Esophagus squamous epithelium (tissue), 5 donors: ENCODE results near the gene PLPPR2. TPM values are rescaled to one million over a fixed set of nuclear protein-coding genes. Genes with fewer than 3 reads are reported as not detected.
"Not testable (repeated sequence)": the region's sequence is repeated elsewhere in the genome, so short reads cannot be mapped to it uniquely, and the experiment has no call there.

Experiments used
- DNase-seq: peaks from one replicate; lab custom pipeline; 2025; lab: John Stamatoyannopoulos, UW
- H3K27ac ChIP-seq, 4 donors: fragments of 200-600 bp; sonication (generic); one replicate each; pipeline ENCODE4 v1.5.1; 2016 to 2019; ENCODE audit warnings: mild to moderate bottlenecking in 1 of 4
- H3K27me3 ChIP-seq, 4 donors: fragments of 200-600 bp; sonication (generic); 1 replicate in 3 of 4; 2 replicates in 1 of 4; pipeline versions ENCODE4 v1.5.1 to v1.6.0; 2017 to 2021; ENCODE audit warnings: antibody characterized with exemption in 1 of 4
- H3K36me3 ChIP-seq, 3 donors: fragments of 200-600 bp; sonication (generic); one replicate each; pipeline ENCODE4 v1.5.1; 2016 to 2019
- H3K4me1 ChIP-seq, 3 donors: fragments of 200-600 bp; sonication (generic); one replicate each; pipeline ENCODE4 v1.5.1; 2017 to 2019
- H3K4me3 ChIP-seq, 4 donors: fragments of 200-600 bp; sonication (generic); 1 replicate in 3 of 4; 2 replicates in 1 of 4; pipeline ENCODE4 v1.5.1; 2016 to 2019; ENCODE audit warnings: mild to moderate bottlenecking in 2 of 4, moderate library complexity in 1 of 4
- H3K9me3 ChIP-seq, 3 donors: fragments of 200-600 bp; sonication (generic); one replicate each; pipeline ENCODE4 v1.5.1; 2016 to 2019
- CTCF ChIP-seq, 6 experiments: fragments of 450-650 bp in 4 of 6; fragments of 200-600 bp in 2 of 6; sonication (generic) in 2 of 6; IDR thresholded peaks; one replicate each; pipeline ENCODE4 v1.5.1; 2016 to 2019; ENCODE audit warnings: antibody characterized with exemption in 6 of 6, mild to moderate bottlenecking in 4 of 6, moderate library complexity in 4 of 6
- POLR2A ChIP-seq, 4 donors: fragments of 450-650 bp; IDR thresholded peaks; one replicate each; pipeline ENCODE4 v1.6.1; 2017; ENCODE audit warnings: antibody characterized with exemption in 4 of 4, mild to moderate bottlenecking in 4 of 4, moderate library complexity in 3 of 4
- WGBS, 2 donors: methylation state at CpG; one replicate each; pipeline ENCODE4 v1.1.5; 2018; 5-methylcytosine and 5-hydroxymethylcytosine counted together
- intact Hi-C: fragments of 100-400 bp; cut with DNase I; formaldehyde crosslinking; loops from one replicate; pipeline ENCODE4 v1.15.0; 2022
- total RNA-seq, 4 donors: library from RNA; depleted of rRNA; stranded (reverse); fragments of >200 nt; gene quantifications; one replicate each; pipeline ENCODE4 v1.1.0, GENCODE V29; 2016
- donor health status: DM: yes; HTN: yes; CAD: no.

The PLPPR2 gene
- total RNA-seq = 10 to 100 TPM in 1 of 4 donors, 1 to 10 TPM in 3; 5.1 to 14.2 (median 9.7) TPM

- Histone ChIP-seq H3K9me3 (no peaks in the 10 kb centered on the region), H3K4me3 (peak within 1 kb of the TSS; percentile 55 to 78 (median 66)), H3K27ac (peak within 1 kb of the TSS; percentile 69 to 80 (median 74)), H3K4me1 (peaks cover 0 to 34% (median 3%) of the 10 kb centered on the region in 3 donors), H3K36me3 (peaks cover 0 to 7% (median 0%) of the 10 kb centered on the region in 3 donors), H3K27me3 (no peaks in the 10 kb centered on the region)
- 6 to 11% methylated on average over 10 to 11 of the region's 62 CpGs for WGBS, 2 donors
- intact Hi-C loops = no loop called here
- DNase-seq = peak; percentile 52
- TF ChIP-seq CTCF (IDR thresholded peaks at IDR 0.05) = no peak
- TF ChIP-seq POLR2A (IDR thresholded peaks at IDR 0.05) = peak in 2 of 4 donors; percentile 54 to 69
These were observed at the start of gene PLPPR2 for GRCh38 chr19:11355160-11356073. PLPPR2 (plus strand) TSS chr19:11355432; CDS start chr19:11357674, 2,242 bp downstream.

DNA sequence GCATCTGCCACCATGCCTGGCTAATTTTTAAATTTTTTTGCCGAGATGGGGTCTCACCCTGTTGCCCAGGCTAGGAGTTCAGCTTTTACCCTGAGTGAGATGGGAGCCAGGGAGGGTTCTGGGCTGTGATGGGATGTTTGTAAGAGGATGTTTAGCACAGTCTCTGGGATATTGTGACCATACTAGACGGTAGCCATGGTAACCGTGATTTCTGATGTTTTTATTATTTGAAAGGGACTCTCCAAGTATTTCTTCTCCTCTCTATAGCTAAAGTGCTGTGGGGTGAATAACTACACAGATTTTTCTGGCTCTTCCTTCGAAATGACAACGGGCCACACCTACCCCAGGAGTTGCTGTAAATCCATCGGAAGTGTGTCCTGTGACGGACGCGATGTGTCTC lies 48.9 kb upstream of the PLPPR2 start:
- intact Hi-C loops = no loop called here
- Histone ChIP-seq H3K4me1 (no peaks in the 10 kb centered on the region), H3K9me3 (no peaks in the 10 kb centered on the region), H3K27me3 (peaks cover 0 to 16% (median 0%) of the 10 kb centered on the region in 4 donors), H3K4me3 (no peak overlapping the region), H3K27ac (no peak overlapping the region), H3K36me3 (no peaks in the 10 kb centered on the region)
- TF ChIP-seq POLR2A (IDR thresholded peaks at IDR 0.05) (no peak), CTCF (IDR thresholded peaks at IDR 0.05) (no peak)
- no peak for DNase-seq
- WGBS, 2 donors = 62 to 69% methylated on average over 6 to 9 of the region's 9 CpGs

DNA sequence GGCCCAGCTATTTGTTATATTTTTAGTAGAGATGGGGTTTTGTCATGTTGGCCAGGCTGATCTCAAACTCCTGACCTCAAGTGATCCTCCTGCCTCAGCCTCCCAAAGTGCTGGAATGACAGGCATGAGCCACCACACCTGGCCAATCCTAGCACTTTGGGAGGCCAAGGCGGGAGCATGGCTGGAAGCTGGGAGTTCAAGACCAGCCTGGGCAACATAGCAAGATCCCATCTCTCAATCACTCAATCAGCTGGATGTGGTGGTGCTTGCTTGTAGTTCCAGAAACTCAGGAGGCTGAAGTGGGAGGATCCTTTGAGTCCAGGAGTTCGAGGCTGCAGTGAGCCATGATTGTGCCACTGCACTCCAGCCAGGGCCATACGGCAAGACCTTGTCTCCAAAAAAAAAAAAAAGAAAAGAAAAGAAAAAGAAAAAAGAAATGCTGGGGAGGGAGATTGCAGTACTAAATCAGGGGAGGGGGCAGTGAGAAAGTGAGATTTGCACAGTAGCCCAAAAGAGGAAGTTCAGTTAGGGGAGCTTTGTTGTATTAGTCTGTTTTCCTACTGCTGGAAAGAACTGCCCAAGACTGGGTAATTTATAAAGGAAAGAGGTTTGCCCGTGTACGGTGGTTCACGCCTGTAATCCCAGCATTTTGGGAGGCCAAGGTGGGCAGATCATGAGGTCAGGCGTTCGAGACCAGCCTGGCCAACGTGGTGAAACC lies 34.8 kb upstream of the PLPPR2 start:
- intact Hi-C loops, DNase-seq, H3K36me3 ChIP-seq, H3K9me3 ChIP-seq, H3K27me3 ChIP-seq, H3K4me3 ChIP-seq: not testable (repeated sequence)
- Histone ChIP-seq H3K4me1 (peaks cover 27 to 69% (median 43%) of the 10 kb centered on the region in 3 donors), H3K27ac (peak overlapping the region in 1 of 4 donors; percentile 62)
- WGBS, 2 donors = 61 to 70% methylated on average over 8 to 9 of the region's 9 CpGs

DNA sequence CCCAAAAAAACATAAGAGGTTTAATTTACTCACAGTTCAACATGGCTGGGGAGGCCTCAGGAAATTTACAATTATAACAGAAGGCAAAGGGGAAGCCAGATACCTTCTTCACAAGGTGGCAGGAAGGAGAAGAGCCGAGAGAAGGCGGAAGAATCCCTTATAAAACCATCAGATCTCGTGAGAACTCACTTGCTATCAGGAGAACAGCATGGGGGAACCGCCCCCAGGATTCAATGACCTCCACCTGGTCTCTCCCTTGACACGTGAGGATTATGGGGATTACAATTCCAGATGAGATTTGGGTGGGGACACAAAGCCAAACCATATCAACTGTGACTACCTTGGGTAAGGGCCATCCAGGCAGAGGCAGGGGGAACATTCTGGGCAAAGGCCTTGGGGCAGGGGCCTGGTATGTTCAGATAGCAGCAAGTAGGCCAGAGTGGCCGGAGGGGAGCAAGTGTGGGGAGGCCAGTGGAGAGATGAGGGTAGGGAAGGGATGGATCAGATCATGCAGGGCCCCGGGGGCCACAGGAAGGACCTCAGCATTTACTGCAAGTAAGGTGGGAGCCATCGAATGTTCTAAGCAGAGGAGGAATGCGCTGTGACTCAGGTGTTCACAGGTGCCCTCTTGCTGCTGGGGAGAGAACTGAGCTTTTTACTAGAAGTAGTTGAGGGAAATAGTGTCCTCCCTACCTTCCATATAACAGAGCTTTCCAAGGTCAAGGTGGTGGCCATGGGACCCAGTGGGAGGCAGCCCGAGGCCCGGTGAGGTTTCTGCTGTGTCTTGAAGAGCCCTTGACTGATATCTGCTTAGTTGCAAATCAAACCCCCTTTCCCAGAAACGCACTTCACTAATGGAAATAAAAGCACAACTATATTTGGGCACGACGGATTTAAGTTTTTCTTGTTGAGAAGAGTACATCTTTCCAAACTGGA lies 33.8 kb upstream of the PLPPR2 start:
- Histone ChIP-seq H3K4me1 (peaks cover 29 to 72% (median 45%) of the 10 kb centered on the region in 3 donors), H3K27ac (peak overlapping the region in 2 of 4 donors; percentile 39 to 86), H3K9me3 (no peaks in the 10 kb centered on the region), H3K4me3 (no peak overlapping the region), H3K27me3 (no peaks in the 10 kb centered on the region), H3K36me3 (peaks cover 0 to 17% (median 2%) of the 10 kb centered on the region in 3 donors)
- intact Hi-C loops = no loop called here
- peak in 1 of 6 experiments; percentile 41 for TF ChIP-seq CTCF (IDR thresholded peaks at IDR 0.05)
- no peak for TF ChIP-seq POLR2A (IDR thresholded peaks at IDR 0.05)
- WGBS, 2 donors = 72 to 77% methylated on average over 14 of the region's 14 CpGs
- no peak for DNase-seq
